IMR-90 (cell line): ENCODE results near the gene CDKAL1.

Experiments
- CEBPB ChIP-seq: IDR thresholded peaks from 2 replicates; pipeline ENCODE4 v1.6.1; 2012; ENCODE audit warnings: low read depth, low read length, improper control_type of control experiment
- CTCF ChIP-seq: conservative IDR thresholded peaks from 2 replicates; pipeline ENCODE4 v1.5.1; 2012; ENCODE audit warnings: mild to moderate bottlenecking, low read depth, low read length, improper control_type of control experiment
- ELK1 ChIP-seq: fragments of 150-350 bp; IDR thresholded peaks from 2 replicates; pipeline ENCODE4 v1.6.1; 2016; ENCODE audit warnings: low read depth, mild to moderate bottlenecking, low read length, moderate library complexity, borderline replicate concordance
- MAFK ChIP-seq: IDR thresholded peaks from 2 replicates; pipeline ENCODE4 v1.6.1; 2012; ENCODE audit warnings: low read depth, low read length, improper control_type of control experiment
- MXI1 ChIP-seq: IDR thresholded peaks from 2 replicates; pipeline ENCODE4 v1.6.1; 2012; ENCODE audit warnings: low read depth, mild to moderate bottlenecking, low read length, moderate library complexity, borderline replicate concordance
- RAD21 ChIP-seq: IDR thresholded peaks from 2 replicates; pipeline ENCODE4 v1.6.1; 2012; ENCODE audit warnings: low read length, improper control_type of control experiment

- TF ChIP-seq CTCF = no peak
- no peak for TF ChIP-seq ELK1
- TF ChIP-seq MXI1 = no peak
- no peak for TF ChIP-seq RAD21
- no peak for TF ChIP-seq MAFK
- no peak for TF ChIP-seq CEBPB
Measured at GRCh38 chr6:21143645-21144044, 609.4 kb downstream of the CDKAL1 start.
